Stimulated activated CD4-positive, alpha-beta T cell treated with anti-CD3 and anti-CD28 coated beads, TNF-alpha, amount 100 ng/mL, for 4 hours (primary cell): ENCODE data around the gene LONP1.
"Not testable (repeated sequence)": the region's sequence is repeated elsewhere in the genome, so short reads cannot be mapped to it uniquely, and the experiment has no call there.

Source experiments
- DNase-seq, 3 experiments: peaks; one replicate each; pipeline ENCODE4 v3.0.0-alpha.2; 2020; ENCODE audit warnings: low read depth in 3 of 3

The LONP1 gene

DNA sequence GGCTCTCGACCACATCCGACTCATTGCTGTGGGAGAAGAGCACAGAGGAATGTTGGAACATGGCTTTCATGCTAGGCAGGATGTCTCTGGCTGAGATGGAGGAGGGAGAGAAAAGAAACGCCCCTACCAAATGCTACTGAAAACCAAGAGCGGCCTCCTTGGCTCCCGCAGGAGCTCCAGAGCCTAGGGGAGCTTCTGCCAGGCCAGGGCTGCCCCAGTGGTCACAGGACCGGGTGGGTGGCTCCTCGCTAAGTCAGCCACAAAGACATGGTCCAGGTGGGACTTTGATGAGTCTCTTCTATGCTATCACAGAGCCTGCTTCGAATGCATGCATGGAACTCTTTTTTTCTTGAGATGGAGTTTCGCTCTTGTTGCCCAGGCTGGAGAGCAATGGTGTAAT is 6.7 kb downstream of the LONP1 start:
- DNase-seq, result no peak

- no peak for DNase-seq
These were observed 8.2 kb downstream of the LONP1 start for GRCh38 chr19:5711713-5712161.

DNA sequence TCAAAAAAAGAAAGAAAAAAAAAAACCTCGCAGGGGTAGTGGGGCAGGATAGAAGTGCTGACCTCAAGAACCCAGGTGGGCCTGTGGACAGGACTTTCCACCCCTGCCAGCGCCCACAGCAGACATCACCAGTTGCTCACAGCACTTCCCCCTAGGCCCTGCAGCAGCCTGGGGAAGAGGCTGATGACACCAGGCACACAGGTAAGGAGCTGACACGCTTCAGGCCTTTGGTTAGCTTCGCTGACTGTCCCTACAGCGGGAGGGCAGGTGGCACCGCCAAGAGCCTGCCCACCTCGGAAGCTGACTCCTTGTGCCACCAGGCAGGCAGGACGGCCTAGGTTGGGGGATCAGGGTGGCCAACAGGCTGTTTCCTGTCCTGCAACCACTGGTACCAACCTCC is 8.9 kb downstream of the LONP1 start:
- no peak for DNase-seq

DNA sequence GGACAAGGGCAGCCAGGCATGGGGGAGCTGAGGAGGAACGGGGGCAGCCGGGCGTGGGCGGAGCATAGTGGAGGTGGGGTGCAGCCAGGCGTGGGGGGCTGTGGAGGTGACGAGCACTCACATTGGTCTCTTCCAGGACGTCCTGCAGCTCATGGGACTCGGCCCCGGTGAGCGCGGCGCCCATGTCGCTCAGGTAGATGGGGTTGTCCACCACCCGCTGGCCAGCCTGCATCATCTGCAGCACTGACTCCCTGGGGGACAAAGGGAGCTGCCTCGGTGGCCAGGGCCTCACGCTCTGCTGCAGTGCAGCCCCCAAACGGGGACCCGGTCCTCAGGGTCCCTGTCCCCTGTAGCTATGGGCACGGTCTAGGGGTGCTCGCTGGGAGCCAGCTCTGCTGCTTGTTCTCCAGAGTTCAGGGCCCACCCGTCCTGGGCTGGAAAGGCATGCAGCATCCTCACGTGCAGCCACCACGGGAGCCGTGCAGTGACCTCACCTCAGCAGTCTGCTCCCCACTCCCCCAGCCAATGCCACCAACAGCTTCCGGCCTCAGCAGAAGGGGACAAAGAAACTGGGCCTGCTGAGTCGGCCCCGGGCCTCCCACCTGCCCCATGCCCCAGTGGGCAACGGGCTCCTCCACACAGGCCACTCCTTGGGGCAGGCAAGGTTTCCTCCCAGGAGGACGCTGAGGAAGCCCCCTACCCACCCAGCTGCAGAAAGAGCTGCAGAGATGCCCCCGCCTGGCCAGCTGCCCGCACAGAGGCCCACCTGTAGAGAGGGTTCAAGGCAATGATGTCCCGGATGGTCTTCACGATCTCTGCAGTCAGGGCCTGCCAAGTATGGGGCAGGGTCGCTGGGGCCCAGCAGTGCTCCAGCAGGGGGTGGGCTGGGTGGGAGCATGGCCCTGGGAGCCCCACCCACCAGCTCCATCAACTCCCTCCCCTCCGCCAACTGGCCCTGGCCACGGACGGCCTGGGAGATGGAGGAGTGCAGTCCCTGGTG is 12.1 kb downstream of the LONP1 start:
- DNase-seq, result no peak

GRCh38 chr19:5706876-5707573 is 12.9 kb downstream of the LONP1 start:
- no peak for DNase-seq

GRCh38 chr19:5705552-5705951 is 14.4 kb downstream of the LONP1 start:
- DNase-seq, result no peak

DNA sequence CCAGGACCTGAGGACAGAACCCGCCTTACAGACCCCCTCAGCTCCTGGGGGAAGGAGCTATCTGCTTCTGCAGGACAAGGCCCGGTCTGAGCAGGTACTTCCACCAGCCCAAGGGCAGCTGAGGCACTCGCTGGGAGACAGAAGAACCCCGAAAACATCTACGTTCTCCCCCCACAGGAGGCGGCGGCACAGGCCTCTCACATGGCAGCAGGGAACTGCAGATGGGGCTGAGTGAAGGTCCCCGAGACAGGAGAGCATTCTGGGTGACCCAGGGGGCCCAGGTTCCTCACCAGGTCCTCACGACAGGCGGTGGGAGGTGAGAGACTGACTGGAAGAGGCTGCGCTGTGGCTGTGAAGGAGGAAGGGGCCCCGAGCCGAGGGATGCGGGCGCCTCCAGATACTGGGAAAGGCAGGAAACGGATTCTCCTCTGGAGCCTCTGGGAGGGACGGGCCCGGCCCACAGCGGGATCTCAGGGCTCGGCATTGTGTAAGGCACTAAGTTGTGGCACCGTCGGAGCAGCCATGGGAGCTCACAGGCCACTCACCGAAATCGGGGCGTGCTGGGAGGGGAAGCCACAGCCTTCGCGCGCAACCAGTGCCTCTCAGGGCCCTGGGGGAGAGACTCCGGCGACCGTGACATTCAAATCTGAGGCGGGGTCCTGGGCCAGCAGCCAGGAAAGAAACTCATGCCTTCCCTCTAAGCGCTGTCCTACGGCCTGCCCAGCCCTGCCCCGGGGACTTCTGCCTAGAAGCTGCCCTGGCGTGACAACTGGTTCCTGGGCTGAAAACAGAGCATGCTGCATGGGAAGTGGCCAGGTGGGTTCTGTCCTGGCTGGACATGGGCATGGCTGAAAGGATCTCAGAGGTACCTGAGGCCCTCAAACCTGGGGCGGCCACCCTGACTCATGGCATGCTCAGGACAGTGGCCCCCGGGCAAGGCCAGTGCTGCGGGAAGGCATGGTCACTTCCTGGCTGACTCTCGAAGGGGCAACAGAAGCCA is 15.8 kb downstream of the LONP1 start:
- no peak for DNase-seq

DNA sequence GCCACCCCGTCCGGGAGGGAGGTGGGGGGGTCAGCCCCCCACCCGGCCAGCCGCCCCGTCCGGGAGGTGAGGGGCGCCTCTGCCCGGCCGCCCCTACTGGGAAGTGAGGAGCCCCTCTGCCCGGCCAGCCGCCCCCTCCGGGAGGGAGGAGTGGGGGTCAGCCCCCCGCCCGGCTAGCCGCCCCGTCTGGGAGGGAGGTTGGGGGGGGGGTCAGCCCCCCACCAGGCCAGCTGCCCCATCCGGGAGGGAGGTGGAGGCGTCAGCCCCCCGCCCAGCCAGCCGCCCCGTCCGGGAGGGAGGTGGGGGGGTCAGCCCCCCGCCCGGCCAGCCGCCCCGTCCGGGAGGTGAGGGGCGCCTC is 17.9 kb downstream of the LONP1 start:
- DNase-seq, result not testable (repeated sequence)

- DNase-seq, result no peak
These were observed 19.4 kb downstream of the LONP1 start for GRCh38 chr19:5700455-5701092.

GRCh38 chr19:5698635-5699422 is 21.1 kb downstream of the LONP1 start:
- no peak for DNase-seq

- no peak for DNase-seq
These were observed 21.9 kb downstream of the LONP1 start for GRCh38 chr19:5697890-5698634.

GRCh38 chr19:5697022-5697889 is 22.7 kb downstream of the LONP1 start:
- no peak for DNase-seq

DNA sequence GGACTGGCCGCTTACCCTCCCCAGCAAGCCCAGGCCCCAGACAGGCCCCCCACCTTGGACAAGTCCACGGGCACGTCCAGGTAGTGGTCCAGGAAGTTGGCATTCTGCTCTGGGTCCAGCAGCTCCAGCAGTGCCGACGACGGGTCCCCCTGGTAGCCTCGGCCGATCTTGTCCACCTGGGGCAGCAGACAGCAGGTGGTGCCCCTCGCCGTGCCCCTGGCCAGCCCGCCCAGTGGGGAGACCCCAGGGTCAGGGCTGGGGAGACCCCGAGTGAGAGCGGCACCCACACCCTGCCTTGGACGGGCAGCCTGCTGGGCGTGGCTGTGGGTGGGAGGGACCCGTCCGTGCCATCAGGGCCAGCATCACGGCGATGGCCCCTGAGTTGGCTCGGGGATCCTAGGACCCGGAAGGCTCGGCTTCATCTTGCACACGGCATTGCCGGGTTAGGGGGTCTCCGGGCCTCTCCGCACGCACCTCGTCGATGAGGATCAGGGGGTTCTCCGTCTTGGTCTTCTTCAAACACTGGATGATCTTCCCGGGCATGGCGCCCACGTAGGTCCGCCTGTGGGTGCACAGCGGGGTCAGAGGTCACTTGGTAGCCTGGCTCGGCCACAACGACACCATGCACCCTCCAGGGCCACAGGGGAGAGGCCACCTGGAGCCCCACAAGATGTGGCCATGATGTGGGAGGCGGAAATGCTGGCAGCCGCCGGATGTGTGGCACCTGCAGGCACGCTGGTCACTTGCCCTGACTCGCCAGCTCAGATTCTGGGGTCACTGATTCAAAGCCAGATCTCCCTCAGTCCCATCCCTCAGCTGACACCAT is 23.5 kb downstream of the LONP1 start:
- DNase-seq, result no peak

DNA sequence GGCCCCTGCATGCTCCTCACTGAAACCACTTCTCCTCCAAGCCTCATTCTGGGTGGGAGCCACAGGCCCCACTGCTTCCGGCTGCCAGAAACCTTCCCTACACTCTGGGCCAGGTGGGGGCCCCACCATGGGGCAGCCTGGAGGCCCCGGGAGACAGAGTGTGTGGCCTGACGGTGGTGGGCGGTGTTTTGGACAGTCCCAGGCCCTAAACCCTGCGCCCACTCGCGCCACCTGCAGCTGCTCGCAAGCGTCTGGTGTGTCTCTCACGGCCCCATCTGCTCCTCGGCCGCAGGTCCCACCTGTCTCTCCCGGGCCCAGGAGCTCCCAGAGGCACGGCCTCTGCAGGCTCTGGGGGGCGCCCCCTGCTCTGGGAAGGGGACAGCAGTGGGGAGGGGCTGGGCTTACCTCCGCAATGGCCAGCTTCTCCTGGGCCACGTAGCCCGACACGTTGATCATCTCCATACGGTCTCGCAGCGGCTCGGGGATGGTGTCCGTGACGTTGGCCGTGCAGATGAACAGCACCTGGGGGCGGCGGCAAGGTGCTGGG is 24.2 kb downstream of the LONP1 start:
- no peak for DNase-seq

DNA sequence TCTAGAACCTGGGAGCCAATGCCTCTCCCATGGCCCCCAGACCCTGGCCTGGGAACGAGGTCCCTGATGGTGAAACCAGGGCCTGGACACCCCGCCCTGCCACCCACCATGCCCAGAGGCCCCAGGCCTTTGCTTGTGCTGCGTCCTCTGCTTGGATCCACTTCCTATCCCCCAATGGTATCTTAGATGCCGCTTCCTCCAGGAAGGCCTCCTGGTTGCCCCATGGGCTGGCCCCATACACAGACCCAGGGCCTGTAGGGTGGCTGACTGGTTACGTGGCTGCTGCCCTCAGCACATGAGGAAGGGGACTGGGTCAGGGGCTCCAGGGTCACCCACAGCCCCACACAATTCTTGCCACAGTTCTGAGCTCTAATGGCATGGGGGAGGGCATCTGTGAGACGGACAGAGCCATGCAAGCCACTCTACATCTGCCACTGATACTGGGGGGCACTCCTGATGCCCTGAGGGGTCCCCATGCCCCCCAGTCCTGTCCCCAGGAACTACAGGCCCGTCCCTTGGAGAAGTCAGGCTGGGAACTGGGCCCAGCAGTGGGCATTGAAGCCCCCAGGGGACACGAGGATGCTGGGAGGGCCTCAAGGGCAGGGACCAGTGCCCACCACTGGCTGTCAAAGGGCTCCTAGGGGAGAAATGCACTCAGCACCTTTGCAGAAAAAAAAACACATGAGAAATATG is 24.8 kb downstream of the LONP1 start:
- no peak for DNase-seq

GRCh38 chr19:5694167-5694955 is 25.6 kb downstream of the LONP1 start:
- DNase-seq, result no peak
